Heart left ventricle (tissue), 13 donors: ENCODE data around the gene ZNF789.

Experiments
- CTCF ChIP-seq, 12 donors: fragments of 200-600 bp; sonication (generic) in 4 of 12; IDR thresholded peaks; one replicate each; pipeline versions ENCODE4 v1.5.0 to v1.8.0; 2018 to 2022; ENCODE audit warnings: antibody characterized with exemption in 12 of 12, mild to moderate bottlenecking in 5 of 12
- POLR2A ChIP-seq, 2 donors: fragments of 450-650 bp; IDR thresholded peaks; one replicate each; pipeline ENCODE4 v1.6.1; 2017; ENCODE audit warnings: antibody characterized with exemption in 2 of 2, mild to moderate bottlenecking in 2 of 2, moderate library complexity in 2 of 2
- donor health status: ischemic (EF 13 %, LVEDD 7.1; RV severe dilation, severe dysfunction).
- donor health status: DM: no; HTN: yes; CAD: no.
- donor health status: DM: no; HTN: no; CAD: no.
- donor health status: ischemic (EF 25% LVEDD 6.9; RV normal size, moderate dysfunction).
- donor health status: ischemic (EF 25% LVEDD 5.7; RV mildly dilated, moderate dysfunction).
- donor health status: ischemic (EF 35%, LVEDD 5.7; RV mildly dilated, moderate dysfunction).
- donor health status: nonischemic (EF 11% LVEDD 7.7; RV severe dilation, severe dysfunction).
- donor health status: DM: yes; HTN: yes; CAD: no.
- donor health status: PGD.
- donor health status: ischemic (EF 29% LVEDD 5.4; RV normal size, mild dysfunction).
- donor health status: nonischemic (EF 23%, LVEDD 6.1; RV moderate dilation, normal function).

- TF ChIP-seq POLR2A (IDR thresholded peaks at IDR 0.05) = no peak
- TF ChIP-seq CTCF (IDR thresholded peaks at IDR 0.05) = no peak
Observed at GRCh38 chr7:99535667-99536066, 63.0 kb downstream of the ZNF789 start.
